ENCODE data around the gene PAK2.

DNA sequence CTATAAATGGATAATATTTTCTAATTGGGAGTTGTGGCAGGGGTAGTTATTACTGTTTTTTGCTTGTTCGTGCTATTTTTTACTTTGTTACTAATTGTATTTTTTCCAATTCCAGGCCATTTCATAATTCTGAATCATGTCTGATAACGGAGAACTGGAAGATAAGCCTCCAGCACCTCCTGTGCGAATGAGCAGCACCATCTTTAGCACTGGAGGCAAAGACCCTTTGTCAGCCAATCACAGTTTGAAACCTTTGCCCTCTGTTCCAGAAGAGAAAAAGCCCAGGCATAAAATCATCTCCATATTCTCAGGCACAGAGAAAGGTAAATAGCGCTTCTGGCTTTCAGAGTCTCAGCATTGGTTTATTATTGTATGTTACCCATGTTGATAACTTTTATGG is 42.9 kb downstream of the PAK2 start:
- TF ChIP-seq CTCF (conservative IDR thresholded peaks at IDR 0.05; ENCODE audit: low read depth, low read length) (no peak), EZH2 (IDR thresholded peaks at IDR 0.05; ENCODE audit: low read length, unreplicated experiment) (no peak), EZH2phosphoT487 (IDR thresholded peaks at IDR 0.05; ENCODE audit: borderline replicate concordance, low read length) (no peak)
